GM12878 (cell line): ENCODE measurements around the gene CAPNS2. TPM values are rescaled to one million over a fixed set of nuclear protein-coding genes. Genes with fewer than 3 reads are reported as not detected.

Experiments used
- ATAC-seq: fragments of 200-7000 bp; cut with Tn5 transposase; 3 replicates; pipeline ENCODE4 v1.9.1; 2020; ENCODE audit warnings: mild to moderate bottlenecking, moderate library complexity
- Bru-seq: library from RNA; stranded (reverse); fragments of 400-500 nt; gene quantifications from one replicate; lab custom pipeline; 2021; lab: Mats Ljungman, UMichigan
- BruChase-seq, 2 experiments: library from RNA; stranded (reverse); fragments of 400-500 nt; gene quantifications; one replicate each; lab custom pipeline; 2021; lab: Mats Ljungman, UMichigan
- BruUV-seq: library from RNA; stranded (reverse); fragments of 400-500 nt; replicated peaks from 2 replicates; lab custom pipeline; 2021; lab: Mats Ljungman, UMichigan
- CTCF ChIA-PET: fragments of 300-600 bp; sonication (Branson Sonifier 250); formaldehyde crosslinking; extraction: SDS; loops from one replicate; lab custom pipeline; 2021; ENCODE audit warnings: inconsistent platforms; lab: Yijun Ruan, JAX
- POLR2A ChIA-PET: fragments of 350-600 bp; formaldehyde crosslinking; extraction: SDS; loops from one replicate; lab custom pipeline; 2021; ENCODE audit warnings: inconsistent platforms; lab: Charles Lee
- RAD21 ChIA-PET: fragments of 300-600 bp; sonication (Branson Sonifier 250); formaldehyde crosslinking; loops from one replicate; lab custom pipeline; 2023; ENCODE audit warnings: antibody characterized with exemption; ENCODE audit not compliant: unreplicated experiment; lab: Charles Lee
- SMC1A ChIA-PET: fragments of 300-600 bp; sonication (Branson Sonifier 250); formaldehyde crosslinking; loops from one replicate; lab custom pipeline; 2023; ENCODE audit not compliant: unreplicated experiment, uncharacterized antibody; lab: Charles Lee
- DNase-seq: peaks from one replicate; pipeline ENCODE4 v3.0.0-alpha.2; 2011; ENCODE audit warnings: low read depth, low spot score
- FAIRE-seq: peaks from 3 replicates; lab custom pipeline; 2011; peaks lifted over from hg19 to GRCh38; lab: Jason Lieb, UNC
- H2AFZ ChIP-seq: 2 replicates; pipeline ENCODE4 v1.6.0; 2011; ENCODE audit warnings: low read depth, low read length, control low read depth; ENCODE audit not compliant: control insufficient read depth
- H3K27ac ChIP-seq: 2 replicates; pipeline ENCODE4 v1.5.1; 2011; ENCODE audit warnings: control low read depth; ENCODE audit not compliant: control insufficient read depth, insufficient read depth
- H3K27me3 ChIP-seq, 2 experiments: replicated peaks in 1 of 2; 2 replicates each; pipeline versions ENCODE4 v1.6.0 to v1.6.1; 2011; ENCODE audit warnings: low read length in 1 of 2; ENCODE audit not compliant: control insufficient read depth in 2 of 2, insufficient read depth in 2 of 2
- H3K36me3 ChIP-seq, 2 experiments: 2 replicates each; pipeline ENCODE4 v1.5.1; 2011; ENCODE audit warnings: low read length in 1 of 2; ENCODE audit not compliant: control insufficient read depth in 2 of 2, insufficient read depth in 2 of 2
- H3K4me1 ChIP-seq: 2 replicates; pipeline ENCODE4 v1.6.1; 2011; ENCODE audit warnings: mild to moderate bottlenecking, low read length, moderate library complexity, mixed read lengths; ENCODE audit not compliant: control insufficient read depth, insufficient read depth
- H3K4me2 ChIP-seq: 2 replicates; pipeline ENCODE4 v1.6.0; 2011; ENCODE audit warnings: control low read depth; ENCODE audit not compliant: control insufficient read depth, insufficient read depth
- H3K4me3 ChIP-seq: fragments of 200-600 bp; sonication (generic); 2 replicates; pipeline ENCODE4 v1.5.1; 2016
- H3K79me2 ChIP-seq: 2 replicates; pipeline ENCODE4 v1.6.0; 2011; ENCODE audit warnings: low read length; ENCODE audit not compliant: control insufficient read depth, insufficient read depth
- H3K9ac ChIP-seq: 2 replicates; pipeline ENCODE4 v1.8.0; 2011; ENCODE audit warnings: low read length, control low read depth, mixed read lengths; ENCODE audit not compliant: control insufficient read depth, insufficient read depth
- H3K9me3 ChIP-seq: replicated peaks from 3 replicates; pipeline ENCODE4 v1.5.1; 2011; ENCODE audit warnings: mild to moderate bottlenecking, low read length; ENCODE audit not compliant: control insufficient read depth, insufficient read depth
- H4K20me1 ChIP-seq: 2 replicates; pipeline ENCODE4 v1.6.0; 2011; ENCODE audit not compliant: control insufficient read depth, insufficient read depth
- IKZF1 ChIP-seq: fragments of 450-650 bp; conservative IDR thresholded peaks from 2 replicates; pipeline ENCODE4 v1.6.1; 2017; ENCODE audit warnings: antibody characterized with exemption, mild to moderate bottlenecking
- IKZF2 ChIP-seq, 2 experiments: fragments of 450-650 bp; IDR thresholded peaks; 2 replicates each; pipeline ENCODE4 v1.6.1; 2017; ENCODE audit warnings: mild to moderate bottlenecking in 2 of 2, moderate library complexity in 2 of 2
- NBN ChIP-seq: fragments of 450-650 bp; IDR thresholded peaks from 2 replicates; pipeline ENCODE4 v1.6.1; 2016
- SMC3 ChIP-seq: IDR thresholded peaks from 2 replicates; pipeline ENCODE4 v1.6.1; 2011; ENCODE audit warnings: low read length, improper control_type of control experiment, borderline replicate concordance
- SUPT20H ChIP-seq: IDR thresholded peaks from 2 replicates; pipeline ENCODE4 v1.6.1; 2011; ENCODE audit warnings: low read depth, mild to moderate bottlenecking, low read length, moderate library complexity, borderline replicate concordance; ENCODE audit not compliant: control insufficient read depth
- ZNF384 ChIP-seq: IDR thresholded peaks from 2 replicates; pipeline ENCODE4 v1.6.1; 2012; ENCODE audit warnings: low read depth, mild to moderate bottlenecking, low read length, improper control_type of control experiment, borderline replicate concordance
- WGBS: methylation state at CpG from one replicate; pipeline ENCODE4 v1.1.6; 2016; ENCODE audit warnings: low lambda C conversion rate; ENCODE audit not compliant: insufficient replicate concordance, insufficient coverage; ENCODE audit errors: missing lambda C conversion rate; 5-methylcytosine and 5-hydroxymethylcytosine counted together
- in situ Hi-C: fragments of 300-500 bp; cut with MboI; formaldehyde crosslinking; loops from 9 replicates; pipeline ENCODE4 v1.14.3; 2018; ENCODE audit warnings: mixed read lengths
- intact Hi-C: fragments of 100-400 bp; cut with micrococcal nuclease; formaldehyde crosslinking; loops from one replicate; pipeline ENCODE4 v1.14.2; 2022; ENCODE audit not compliant: unreplicated experiment
- long read RNA-seq, 2 experiments: library from polyadenylated mRNA; unstranded; transcript quantifications; one replicate each; pipeline ENCODE4 v2.0.0, GENCODE V29; 2019 to 2020
- polyA minus RNA-seq, 3 experiments: library from RNA; depleted of rRNA, polyadenylated mRNA; stranded (reverse); fragments of >200 nt; gene quantifications; 2 replicates each; pipeline ENCODE4 v1.2.3, GENCODE V29; 2011
- polyA plus RNA-seq, 11 experiments: library from polyadenylated mRNA; depleted of rRNA in 4 of 11; unstranded in 6 of 11; stranded (reverse) in 5 of 11; fragments of >200 nt; fragmentation: Nextera tagmentation in 4 of 11; fragmentation: Illumina TruSeq in 1 of 11; extraction: Ambion mirVana in 4 of 11; extraction: Trizol in 1 of 11; gene quantifications; 1 replicate in 1 of 11; 2 replicates in 10 of 11; pipeline versions ENCODE4 v1.2.1 to v1.2.3, GENCODE V29; 2011 to 2016; ENCODE audit warnings: inconsistent platforms in 2 of 11, missing spikeins in 2 of 11, low read depth in 1 of 11
- total RNA-seq, 4 experiments: library from RNA; depleted of rRNA in 3 of 4; stranded (reverse); fragments of >200 nt in 3 of 4; fragmentation: Illumina TruSeq in 1 of 4; extraction: Trizol in 1 of 4; gene quantifications; 2 replicates each; pipeline versions ENCODE4 v1.2.1 to v1.2.3, GENCODE V29; 2013 to 2021
- TF ChIP-seq, protein P1 (sequence below): fragments of 150-350 bp; IDR thresholded peaks from 2 replicates; pipeline ENCODE4 v1.6.1; 2016; ENCODE audit warnings: low read depth, low read length
- TF ChIP-seq, protein P2 (sequence below): fragments of 450-650 bp; IDR thresholded peaks from 2 replicates; pipeline ENCODE4 v1.6.1; 2017; ENCODE audit warnings: mild to moderate bottlenecking, moderate library complexity
- TF ChIP-seq, protein P3 (sequence below): fragments of 450-650 bp; formaldehyde crosslinking; IDR thresholded peaks from 2 replicates; pipeline ENCODE4 v1.4.0; 2022; ENCODE audit warnings: mild to moderate bottlenecking, moderate library complexity

The CAPNS2 gene
- total RNA-seq (2013; cell fraction: nucleolus; rRNA removed): not detected in 2 replicates
- total RNA-seq (2014; rRNA removed) (not detected in 2 replicates), total RNA-seq (2014; rRNA removed; fragmentation: Illumina TruSeq; extraction: Trizol) (not detected in 2 replicates), total RNA-seq (2021) (not detected in 2 replicates), polyA plus RNA-seq (2011; rRNA removed) (not detected in 2 replicates), polyA plus RNA-seq (2014; fragmentation: Illumina TruSeq; extraction: Trizol) (not detected in 2 replicates), polyA plus RNA-seq (2014; fragmentation: Nextera tagmentation; extraction: Ambion mirVana) (not detected), polyA plus RNA-seq (2014; rRNA removed) (not detected in 2 replicates), polyA plus RNA-seq (2016; fragmentation: Nextera tagmentation; extraction: Ambion mirVana) (not detected), polyA minus RNA-seq (2011; rRNA and poly(A)+ RNA removed) (not detected in 2 replicates), Bru-seq, nascent RNA (not detected), BruChase-seq, experiment 1, labeled RNA remaining after a 6-hour chase (percentile 14 among the genes with signal in this experiment), BruChase-seq, experiment 2, labeled RNA remaining after a 2-hour chase (not detected)
- not detected for polyA plus RNA-seq (2011; ENCODE audit: low read depth)
- not detected in 2 replicates for polyA plus RNA-seq (2011; cell fraction: cytosol; rRNA removed)
- not detected in 2 replicates for polyA plus RNA-seq (2011; cell fraction: nucleus; rRNA removed)
- polyA plus RNA-seq (2012): not detected in 2 replicates
- polyA minus RNA-seq (2011; cell fraction: cytosol; rRNA and poly(A)+ RNA removed): not detected in 2 replicates
- not detected in 2 replicates for polyA minus RNA-seq (2011; cell fraction: nucleus; rRNA and poly(A)+ RNA removed)
- long read RNA-seq, experiment 1: 0 reads
- long read RNA-seq, experiment 2: 0 reads

GRCh38 chr16:55566432-55567175 is at the start of gene CAPNS2:
Gene CAPNS2 (plus strand): TSS chr16:55566684. CDS start chr16:55566757, 73 bp downstream.
- Histone ChIP-seq H3K79me2 (no peaks in the 10 kb centered on the region), H3K27me3 (no peaks in the 10 kb centered on the region), H2AFZ (no peak within 1 kb of the TSS), H3K4me3 (no peak within 1 kb of the TSS), H4K20me1 (no peaks in the 10 kb centered on the region), H3K36me3 (no peaks in the 10 kb centered on the region), H3K9ac (no peak within 1 kb of the TSS), H3K27ac (no peak within 1 kb of the TSS), H3K9me3 (no peaks in the 10 kb centered on the region), H3K4me1 (no peaks in the 10 kb centered on the region), H3K4me2 (no peak within 1 kb of the TSS)
- ATAC-seq: no peak
- ChIA-PET POLR2A (no interaction called here), RAD21 (no interaction called here), SMC1A (no interaction called here), CTCF (no interaction called here)
- 32% methylated on average over 9 of the region's 9 CpGs for WGBS
- intact Hi-C loops: no loop called here
- FAIRE-seq: no peak
- no TSS peak for BruUV-seq
- in situ Hi-C loops: no loop called here
- no peak for DNase-seq
- TF ChIP-seq SUPT20H (no peak), IKZF2 (IDR thresholded peaks at IDR 0.05) (no peak), SMC3 (no peak), IKZF1 (no peak), ZNF384 (no peak), NBN (no peak)
- TF ChIP-seq, protein P1, sequence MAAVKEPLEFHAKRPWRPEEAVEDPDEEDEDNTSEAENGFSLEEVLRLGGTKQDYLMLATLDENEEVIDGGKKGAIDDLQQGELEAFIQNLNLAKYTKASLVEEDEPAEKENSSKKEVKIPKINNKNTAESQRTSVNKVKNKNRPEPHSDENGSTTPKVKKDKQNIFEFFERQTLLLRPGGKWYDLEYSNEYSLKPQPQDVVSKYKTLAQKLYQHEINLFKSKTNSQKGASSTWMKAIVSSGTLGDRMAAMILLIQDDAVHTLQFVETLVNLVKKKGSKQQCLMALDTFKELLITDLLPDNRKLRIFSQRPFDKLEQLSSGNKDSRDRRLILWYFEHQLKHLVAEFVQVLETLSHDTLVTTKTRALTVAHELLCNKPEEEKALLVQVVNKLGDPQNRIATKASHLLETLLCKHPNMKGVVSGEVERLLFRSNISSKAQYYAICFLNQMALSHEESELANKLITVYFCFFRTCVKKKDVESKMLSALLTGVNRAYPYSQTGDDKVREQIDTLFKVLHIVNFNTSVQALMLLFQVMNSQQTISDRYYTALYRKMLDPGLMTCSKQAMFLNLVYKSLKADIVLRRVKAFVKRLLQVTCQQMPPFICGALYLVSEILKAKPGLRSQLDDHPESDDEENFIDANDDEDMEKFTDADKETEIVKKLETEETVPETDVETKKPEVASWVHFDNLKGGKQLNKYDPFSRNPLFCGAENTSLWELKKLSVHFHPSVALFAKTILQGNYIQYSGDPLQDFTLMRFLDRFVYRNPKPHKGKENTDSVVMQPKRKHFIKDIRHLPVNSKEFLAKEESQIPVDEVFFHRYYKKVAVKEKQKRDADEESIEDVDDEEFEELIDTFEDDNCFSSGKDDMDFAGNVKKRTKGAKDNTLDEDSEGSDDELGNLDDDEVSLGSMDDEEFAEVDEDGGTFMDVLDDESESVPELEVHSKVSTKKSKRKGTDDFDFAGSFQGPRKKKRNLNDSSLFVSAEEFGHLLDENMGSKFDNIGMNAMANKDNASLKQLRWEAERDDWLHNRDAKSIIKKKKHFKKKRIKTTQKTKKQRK: no peak
- TF ChIP-seq, protein P2, sequence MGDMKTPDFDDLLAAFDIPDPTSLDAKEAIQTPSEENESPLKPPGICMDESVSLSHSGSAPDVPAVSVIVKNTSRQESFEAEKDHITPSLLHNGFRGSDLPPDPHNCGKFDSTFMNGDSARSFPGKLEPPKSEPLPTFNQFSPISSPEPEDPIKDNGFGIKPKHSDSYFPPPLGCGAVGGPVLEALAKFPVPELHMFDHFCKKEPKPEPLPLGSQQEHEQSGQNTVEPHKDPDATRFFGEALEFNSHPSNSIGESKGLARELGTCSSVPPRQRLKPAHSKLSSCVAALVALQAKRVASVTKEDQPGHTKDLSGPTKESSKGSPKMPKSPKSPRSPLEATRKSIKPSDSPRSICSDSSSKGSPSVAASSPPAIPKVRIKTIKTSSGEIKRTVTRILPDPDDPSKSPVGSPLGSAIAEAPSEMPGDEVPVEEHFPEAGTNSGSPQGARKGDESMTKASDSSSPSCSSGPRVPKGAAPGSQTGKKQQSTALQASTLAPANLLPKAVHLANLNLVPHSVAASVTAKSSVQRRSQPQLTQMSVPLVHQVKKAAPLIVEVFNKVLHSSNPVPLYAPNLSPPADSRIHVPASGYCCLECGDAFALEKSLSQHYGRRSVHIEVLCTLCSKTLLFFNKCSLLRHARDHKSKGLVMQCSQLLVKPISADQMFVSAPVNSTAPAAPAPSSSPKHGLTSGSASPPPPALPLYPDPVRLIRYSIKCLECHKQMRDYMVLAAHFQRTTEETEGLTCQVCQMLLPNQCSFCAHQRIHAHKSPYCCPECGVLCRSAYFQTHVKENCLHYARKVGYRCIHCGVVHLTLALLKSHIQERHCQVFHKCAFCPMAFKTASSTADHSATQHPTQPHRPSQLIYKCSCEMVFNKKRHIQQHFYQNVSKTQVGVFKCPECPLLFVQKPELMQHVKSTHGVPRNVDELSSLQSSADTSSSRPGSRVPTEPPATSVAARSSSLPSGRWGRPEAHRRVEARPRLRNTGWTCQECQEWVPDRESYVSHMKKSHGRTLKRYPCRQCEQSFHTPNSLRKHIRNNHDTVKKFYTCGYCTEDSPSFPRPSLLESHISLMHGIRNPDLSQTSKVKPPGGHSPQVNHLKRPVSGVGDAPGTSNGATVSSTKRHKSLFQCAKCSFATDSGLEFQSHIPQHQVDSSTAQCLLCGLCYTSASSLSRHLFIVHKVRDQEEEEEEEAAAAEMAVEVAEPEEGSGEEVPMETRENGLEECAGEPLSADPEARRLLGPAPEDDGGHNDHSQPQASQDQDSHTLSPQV: no peak
- TF ChIP-seq, protein P3, sequence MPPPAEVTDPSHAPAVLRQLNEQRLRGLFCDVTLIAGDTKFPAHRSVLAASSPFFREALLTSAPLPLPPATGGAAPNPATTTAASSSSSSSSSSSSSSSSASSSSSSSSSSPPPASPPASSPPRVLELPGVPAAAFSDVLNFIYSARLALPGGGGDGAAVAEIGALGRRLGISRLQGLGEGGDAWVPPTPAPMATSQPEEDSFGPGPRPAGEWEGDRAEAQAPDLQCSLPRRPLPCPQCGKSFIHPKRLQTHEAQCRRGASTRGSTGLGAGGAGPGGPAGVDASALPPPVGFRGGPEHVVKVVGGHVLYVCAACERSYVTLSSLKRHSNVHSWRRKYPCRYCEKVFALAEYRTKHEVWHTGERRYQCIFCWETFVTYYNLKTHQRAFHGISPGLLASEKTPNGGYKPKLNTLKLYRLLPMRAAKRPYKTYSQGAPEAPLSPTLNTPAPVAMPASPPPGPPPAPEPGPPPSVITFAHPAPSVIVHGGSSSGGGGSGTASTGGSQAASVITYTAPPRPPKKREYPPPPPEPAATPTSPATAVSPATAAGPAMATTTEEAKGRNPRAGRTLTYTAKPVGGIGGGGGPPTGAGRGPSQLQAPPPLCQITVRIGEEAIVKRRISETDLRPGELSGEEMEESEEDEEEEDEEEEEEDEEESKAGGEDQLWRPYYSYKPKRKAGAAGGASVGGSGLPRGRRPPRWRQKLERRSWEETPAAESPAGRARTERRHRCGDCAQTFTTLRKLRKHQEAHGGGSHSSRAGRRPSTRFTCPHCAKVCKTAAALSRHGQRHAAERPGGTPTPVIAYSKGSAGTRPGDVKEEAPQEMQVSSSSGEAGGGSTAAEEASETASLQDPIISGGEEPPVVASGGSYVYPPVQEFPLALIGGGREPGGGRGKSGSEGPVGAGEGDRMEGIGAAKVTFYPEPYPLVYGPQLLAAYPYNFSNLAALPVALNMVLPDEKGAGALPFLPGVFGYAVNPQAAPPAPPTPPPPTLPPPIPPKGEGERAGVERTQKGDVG: no peak
